H1 (cell line): ENCODE data around the gene NDNF. TPM values are rescaled to one million over a fixed set of nuclear protein-coding genes. Genes with fewer than 3 reads are reported as not detected.

ENCODE experiments used
- CEBPB ChIP-seq: IDR thresholded peaks from 2 replicates; pipeline ENCODE4 v1.6.1; 2012; ENCODE audit warnings: low read depth, low read length
- CREB1 ChIP-seq: IDR thresholded peaks from 2 replicates; pipeline ENCODE4 v1.6.1; 2012; ENCODE audit warnings: inconsistent platforms
- JUND ChIP-seq: IDR thresholded peaks from 2 replicates; pipeline ENCODE4 v1.6.1; 2011; ENCODE audit warnings: mild to moderate bottlenecking, improper control_type of control experiment, low read length
- polyA plus RNA-seq, 7 experiments: library from polyadenylated mRNA; depleted of rRNA in 3 of 7; stranded (reverse) in 5 of 7; unstranded in 2 of 7; fragments of >200 nt in 5 of 7; fragments of 200-250 nt in 2 of 7; gene quantifications; 1 replicate in 5 of 7; 2 replicates in 1 of 7; 4 replicates in 1 of 7; pipeline versions ENCODE4 v1.2.1 to v1.2.3, GENCODE V29; 2011 to 2013; ENCODE audit warnings: missing spikeins in 2 of 7, mixed read lengths in 2 of 7
- total RNA-seq: library from RNA; stranded (reverse); fragmentation: NEBNext Ultra II Directional; extraction: Animal tissue kit (Norgen Biotek cat#: 25700); gene quantifications from 2 replicates; pipeline ENCODE4 v1.2.1, GENCODE V29; 2021
- TF ChIP-seq, protein P1 (sequence below): IDR thresholded peaks from 2 replicates; pipeline ENCODE4 v1.6.1; 2011; ENCODE audit warnings: low read depth, mild to moderate bottlenecking, low read length; ENCODE audit not compliant: insufficient read depth
- TF ChIP-seq, protein P2 (sequence below): IDR thresholded peaks from 2 replicates; pipeline ENCODE4 v1.6.1; 2012; ENCODE audit warnings: low read length, inconsistent platforms

The NDNF gene
- total and polyA plus RNA-seq, 2 of the 8 experiments (the other 6 are each of a cell fraction or from before 2014, with no cell fraction given) = 0.70 to 1.6 TPM

DNA sequence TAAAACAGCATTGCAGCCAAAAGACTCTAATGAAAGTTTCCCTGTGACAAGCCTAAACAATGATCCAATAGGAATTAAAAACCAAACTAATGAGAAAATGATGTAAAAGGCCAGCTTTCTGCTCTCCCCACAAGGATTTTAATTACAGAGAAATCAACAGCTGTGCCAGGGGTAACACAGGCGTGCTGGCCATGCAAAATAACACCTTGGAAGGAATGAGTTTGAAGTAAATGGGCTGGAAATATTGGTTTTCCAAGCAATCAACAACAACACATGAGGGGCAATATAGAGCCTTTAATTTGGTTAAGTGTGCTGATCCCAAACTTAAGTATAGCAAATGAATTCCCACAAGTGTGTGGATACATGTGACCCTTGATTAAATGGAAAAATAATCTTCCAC lies 56.9 kb downstream of the NDNF start (continued):
- TF ChIP-seq, protein P1, sequence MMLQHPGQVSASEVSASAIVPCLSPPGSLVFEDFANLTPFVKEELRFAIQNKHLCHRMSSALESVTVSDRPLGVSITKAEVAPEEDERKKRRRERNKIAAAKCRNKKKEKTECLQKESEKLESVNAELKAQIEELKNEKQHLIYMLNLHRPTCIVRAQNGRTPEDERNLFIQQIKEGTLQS = no peak
- TF ChIP-seq JUND = no peak
- no peak for TF ChIP-seq CEBPB
- TF ChIP-seq CREB1 = no peak
- TF ChIP-seq, protein P2, sequence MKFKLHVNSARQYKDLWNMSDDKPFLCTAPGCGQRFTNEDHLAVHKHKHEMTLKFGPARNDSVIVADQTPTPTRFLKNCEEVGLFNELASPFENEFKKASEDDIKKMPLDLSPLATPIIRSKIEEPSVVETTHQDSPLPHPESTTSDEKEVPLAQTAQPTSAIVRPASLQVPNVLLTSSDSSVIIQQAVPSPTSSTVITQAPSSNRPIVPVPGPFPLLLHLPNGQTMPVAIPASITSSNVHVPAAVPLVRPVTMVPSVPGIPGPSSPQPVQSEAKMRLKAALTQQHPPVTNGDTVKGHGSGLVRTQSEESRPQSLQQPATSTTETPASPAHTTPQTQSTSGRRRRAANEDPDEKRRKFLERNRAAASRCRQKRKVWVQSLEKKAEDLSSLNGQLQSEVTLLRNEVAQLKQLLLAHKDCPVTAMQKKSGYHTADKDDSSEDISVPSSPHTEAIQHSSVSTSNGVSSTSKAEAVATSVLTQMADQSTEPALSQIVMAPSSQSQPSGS = no peak
